ENCODE results near the gene IRF2BP2.
"Not testable (repeated sequence)": the region's sequence is repeated elsewhere in the genome, so short reads cannot be mapped to it uniquely, and the experiment has no call there.

The IRF2BP2 gene

DNA sequence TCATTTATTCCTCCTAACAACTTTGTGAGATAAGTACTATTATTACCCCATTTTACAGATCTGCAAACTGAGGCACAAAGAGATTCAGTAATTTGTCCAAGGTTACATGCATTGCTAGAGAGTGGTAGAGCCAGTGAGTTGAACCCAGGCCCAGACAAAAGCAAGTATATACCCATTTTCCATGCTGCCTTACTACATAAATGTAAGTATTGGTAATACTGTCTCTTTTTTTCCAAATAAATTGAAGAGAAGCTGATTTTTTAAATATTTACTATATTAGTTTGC is 33.8 kb upstream of the IRF2BP2 start:
- TF ChIP-seq YY1 (IDR thresholded peaks at IDR 0.05; ENCODE audit: insufficient read depth, insufficient read length) (no peak), SUZ12 (IDR thresholded peaks at IDR 0.05; ENCODE audit: extremely low read depth, insufficient read depth, insufficient read length) (no peak), ZNF274 (IDR thresholded peaks at IDR 0.05; ENCODE audit: low read depth, low read length) (no peak)
- no peak for DNase-seq (ENCODE audit: low read depth, low spot score)
- Histone ChIP-seq H3K9ac (ENCODE audit: insufficient read length, low read depth) (no peak overlapping the region), H3K4me1 (ENCODE audit: insufficient read depth, insufficient read length) (no peaks in the 10 kb centered on the region), H3K27me3 (ENCODE audit: insufficient read depth, insufficient read length) (no peaks in the 10 kb centered on the region), H3K4me3 (ENCODE audit: insufficient read length, low read depth) (no peak overlapping the region), H3K9me3 (ENCODE audit: insufficient read depth, low read length) (peaks cover 7% of the 10 kb centered on the region; the same call in 1 of the 2 replicates), H3K36me3 (ENCODE audit: insufficient read depth, insufficient read length, low read length) (no peaks in the 10 kb centered on the region)

GRCh38 chr1:234643111-234643849 is 33.3 kb upstream of the IRF2BP2 start:
- H3K4me3 ChIP-seq (ENCODE audit: insufficient read length, low read depth): no peak overlapping the region
- no peaks in the 10 kb centered on the region for H3K27me3 ChIP-seq (ENCODE audit: insufficient read depth, insufficient read length)
- H3K4me1 ChIP-seq (ENCODE audit: insufficient read depth, insufficient read length): no peaks in the 10 kb centered on the region
- no peak for DNase-seq (ENCODE audit: low read depth, low spot score)
- H3K36me3 ChIP-seq (ENCODE audit: insufficient read depth, insufficient read length, low read length): no peaks in the 10 kb centered on the region
- peaks cover 7% of the 10 kb centered on the region; the same call in 1 of the 2 replicates for H3K9me3 ChIP-seq (ENCODE audit: insufficient read depth, low read length)
- no peak overlapping the region for H3K9ac ChIP-seq (ENCODE audit: insufficient read length, low read depth)
- TF ChIP-seq YY1 (IDR thresholded peaks at IDR 0.05; ENCODE audit: insufficient read depth, insufficient read length): no peak
- no peak for TF ChIP-seq ZNF274 (IDR thresholded peaks at IDR 0.05; ENCODE audit: low read depth, low read length)

GRCh38 chr1:234642428-234642827 is 32.5 kb upstream of the IRF2BP2 start:
- TF ChIP-seq SUZ12 (IDR thresholded peaks at IDR 0.05; ENCODE audit: extremely low read depth, insufficient read depth, insufficient read length) (no peak), ZNF274 (IDR thresholded peaks at IDR 0.05; ENCODE audit: low read depth, low read length) (no peak), YY1 (IDR thresholded peaks at IDR 0.05; ENCODE audit: insufficient read depth, insufficient read length) (no peak)
- H3K36me3 ChIP-seq (ENCODE audit: insufficient read depth, insufficient read length, low read length): no peaks in the 10 kb centered on the region
- no peak overlapping the region for H3K9ac ChIP-seq (ENCODE audit: insufficient read length, low read depth)
- H3K4me3 ChIP-seq (ENCODE audit: insufficient read length, low read depth): no peak overlapping the region
- H3K9me3 ChIP-seq (ENCODE audit: insufficient read depth, low read length): peaks cover 7% of the 10 kb centered on the region; the same call in 1 of the 2 replicates
- H3K27me3 ChIP-seq (ENCODE audit: insufficient read depth, insufficient read length): no peaks in the 10 kb centered on the region
- DNase-seq (ENCODE audit: low read depth, low spot score): no peak
- H3K4me1 ChIP-seq (ENCODE audit: insufficient read depth, insufficient read length): no peaks in the 10 kb centered on the region

DNA sequence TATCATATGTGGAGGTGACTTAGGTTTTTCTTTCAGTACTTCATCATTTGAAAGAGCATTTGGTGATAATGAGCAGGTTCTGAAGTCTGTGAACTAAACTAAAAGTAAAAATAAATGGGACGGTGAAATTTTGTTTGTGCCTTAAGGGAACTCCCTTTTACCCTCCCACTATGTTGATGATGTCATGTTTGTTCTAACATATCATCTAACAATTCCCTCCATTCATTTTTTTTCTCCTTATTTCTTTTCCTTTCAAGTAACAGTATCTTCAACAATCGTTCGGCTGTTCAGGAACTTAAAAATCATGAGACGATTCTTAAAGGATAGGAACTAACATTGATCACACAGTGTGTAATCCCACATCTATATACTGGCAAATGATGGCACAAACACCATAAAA is 30.0 kb upstream of the IRF2BP2 start:
- Histone ChIP-seq H3K4me1 (ENCODE audit: insufficient read depth, insufficient read length) (no peaks in the 10 kb centered on the region), H3K27me3 (ENCODE audit: insufficient read depth, insufficient read length) (no peaks in the 10 kb centered on the region), H3K9ac (ENCODE audit: insufficient read length, low read depth) (no peak overlapping the region), H3K9me3 (ENCODE audit: insufficient read depth, low read length) (no peaks in the 10 kb centered on the region), H3K36me3 (ENCODE audit: insufficient read depth, insufficient read length, low read length) (no peaks in the 10 kb centered on the region), H3K4me3 (ENCODE audit: insufficient read length, low read depth) (no peak overlapping the region)
- TF ChIP-seq ZNF274 (IDR thresholded peaks at IDR 0.05; ENCODE audit: low read depth, low read length): no peak
- no peak for DNase-seq (ENCODE audit: low read depth, low spot score)

GRCh38 chr1:234638832-234639799 is 29.1 kb upstream of the IRF2BP2 start:
- Histone ChIP-seq H3K27me3 (ENCODE audit: insufficient read depth, insufficient read length) (no peaks in the 10 kb centered on the region), H3K4me3 (ENCODE audit: insufficient read length, low read depth) (no peak overlapping the region), H3K9ac (ENCODE audit: insufficient read length, low read depth) (no peak overlapping the region), H3K36me3 (ENCODE audit: insufficient read depth, insufficient read length, low read length) (no peaks in the 10 kb centered on the region), H3K4me1 (ENCODE audit: insufficient read depth, insufficient read length) (no peaks in the 10 kb centered on the region), H3K9me3 (ENCODE audit: insufficient read depth, low read length) (no peaks in the 10 kb centered on the region)
- no peak for DNase-seq (ENCODE audit: low read depth, low spot score)
- TF ChIP-seq YY1 (IDR thresholded peaks at IDR 0.05; ENCODE audit: insufficient read depth, insufficient read length): no peak
- TF ChIP-seq SUZ12 (IDR thresholded peaks at IDR 0.05; ENCODE audit: extremely low read depth, insufficient read depth, insufficient read length): no peak
- TF ChIP-seq ZNF274 (IDR thresholded peaks at IDR 0.05; ENCODE audit: low read depth, low read length): no peak

- not testable (repeated sequence) for H3K4me3 ChIP-seq (ENCODE audit: insufficient read length, low read depth); H3K9me3 ChIP-seq (ENCODE audit: insufficient read depth, low read length); H3K4me1 ChIP-seq (ENCODE audit: insufficient read depth, insufficient read length); DNase-seq (ENCODE audit: low read depth, low spot score); H3K9ac ChIP-seq (ENCODE audit: insufficient read length, low read depth); H3K27me3 ChIP-seq (ENCODE audit: insufficient read depth, insufficient read length); H3K36me3 ChIP-seq (ENCODE audit: insufficient read depth, insufficient read length, low read length)
Observed at GRCh38 chr1:234634922-234635321, 24.9 kb upstream of the IRF2BP2 start.

DNA sequence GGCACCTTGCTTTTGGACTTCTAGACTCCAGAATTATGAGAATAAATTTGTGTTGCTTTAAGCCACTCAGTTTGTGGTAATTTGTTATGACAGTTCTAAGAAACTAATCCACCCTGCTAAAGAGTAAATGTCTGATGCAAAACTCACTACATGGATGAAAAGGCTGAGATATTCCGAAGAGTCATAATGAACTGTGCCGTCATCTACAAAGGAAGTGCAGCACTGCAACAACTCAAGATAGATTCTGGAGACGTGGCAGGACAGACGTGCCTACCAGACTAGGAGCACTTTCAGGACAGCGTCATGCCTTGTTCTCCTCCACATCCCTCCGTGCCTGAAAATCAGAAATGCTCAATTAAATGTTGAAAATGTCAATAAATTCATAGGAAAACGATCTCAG is 24.4 kb upstream of the IRF2BP2 start:
- no peak overlapping the region for H3K9ac ChIP-seq (ENCODE audit: insufficient read length, low read depth)
- no peak for TF ChIP-seq ZNF274 (IDR thresholded peaks at IDR 0.05; ENCODE audit: low read depth, low read length)
- no peak for TF ChIP-seq YY1 (IDR thresholded peaks at IDR 0.05; ENCODE audit: insufficient read depth, insufficient read length)
- no peak for TF ChIP-seq SUZ12 (IDR thresholded peaks at IDR 0.05; ENCODE audit: extremely low read depth, insufficient read depth, insufficient read length)
- H3K4me3 ChIP-seq (ENCODE audit: insufficient read length, low read depth): no peak overlapping the region
- H3K9me3 ChIP-seq (ENCODE audit: insufficient read depth, low read length): no peaks in the 10 kb centered on the region
- H3K4me1 ChIP-seq (ENCODE audit: insufficient read depth, insufficient read length): no peaks in the 10 kb centered on the region
- H3K27me3 ChIP-seq (ENCODE audit: insufficient read depth, insufficient read length): no peaks in the 10 kb centered on the region
- DNase-seq (ENCODE audit: low read depth, low spot score): no peak
- no peaks in the 10 kb centered on the region for H3K36me3 ChIP-seq (ENCODE audit: insufficient read depth, insufficient read length, low read length)

All from NT2/D1 (cell line).